GM12878 (cell line): ENCODE results near the gene FBXL22. TPM values are rescaled to one million over a fixed set of nuclear protein-coding genes. Genes with fewer than 3 reads are reported as not detected.

Experiments
- ATAC-seq: fragments of 200-7000 bp; cut with Tn5 transposase; 3 replicates; pipeline ENCODE4 v1.9.1; 2020; ENCODE audit warnings: mild to moderate bottlenecking, moderate library complexity
- BruUV-seq: library from RNA; stranded (reverse); fragments of 400-500 nt; replicated peaks from 2 replicates; lab custom pipeline; 2021; lab: Mats Ljungman, UMichigan
- CTCF ChIA-PET: fragments of 300-600 bp; sonication (Branson Sonifier 250); formaldehyde crosslinking; extraction: SDS; loops from one replicate; lab custom pipeline; 2021; ENCODE audit warnings: inconsistent platforms; lab: Yijun Ruan, JAX
- POLR2A ChIA-PET: fragments of 350-600 bp; formaldehyde crosslinking; extraction: SDS; loops from one replicate; lab custom pipeline; 2021; ENCODE audit warnings: inconsistent platforms; lab: Charles Lee
- RAD21 ChIA-PET: fragments of 300-600 bp; sonication (Branson Sonifier 250); formaldehyde crosslinking; loops from one replicate; lab custom pipeline; 2023; ENCODE audit warnings: antibody characterized with exemption; ENCODE audit not compliant: unreplicated experiment; lab: Charles Lee
- SMC1A ChIA-PET: fragments of 300-600 bp; sonication (Branson Sonifier 250); formaldehyde crosslinking; loops from one replicate; lab custom pipeline; 2023; ENCODE audit not compliant: unreplicated experiment, uncharacterized antibody; lab: Charles Lee
- DNase-seq: peaks from one replicate; pipeline ENCODE4 v3.0.0-alpha.2; 2011; ENCODE audit warnings: low read depth, low spot score
- FAIRE-seq: peaks from 3 replicates; lab custom pipeline; 2011; peaks lifted over from hg19 to GRCh38; lab: Jason Lieb, UNC
- H2AFZ ChIP-seq: 2 replicates; pipeline ENCODE4 v1.6.0; 2011; ENCODE audit warnings: low read depth, low read length, control low read depth; ENCODE audit not compliant: control insufficient read depth
- H3K27ac ChIP-seq: 2 replicates; pipeline ENCODE4 v1.5.1; 2011; ENCODE audit warnings: control low read depth; ENCODE audit not compliant: control insufficient read depth, insufficient read depth
- H3K27me3 ChIP-seq, 2 experiments: replicated peaks in 1 of 2; 2 replicates each; pipeline versions ENCODE4 v1.6.0 to v1.6.1; 2011; ENCODE audit warnings: low read length in 1 of 2; ENCODE audit not compliant: control insufficient read depth in 2 of 2, insufficient read depth in 2 of 2
- H3K36me3 ChIP-seq, 2 experiments: 2 replicates each; pipeline ENCODE4 v1.5.1; 2011; ENCODE audit warnings: low read length in 1 of 2; ENCODE audit not compliant: control insufficient read depth in 2 of 2, insufficient read depth in 2 of 2
- H3K4me1 ChIP-seq: 2 replicates; pipeline ENCODE4 v1.6.1; 2011; ENCODE audit warnings: mild to moderate bottlenecking, low read length, moderate library complexity, mixed read lengths; ENCODE audit not compliant: control insufficient read depth, insufficient read depth
- H3K4me2 ChIP-seq: 2 replicates; pipeline ENCODE4 v1.6.0; 2011; ENCODE audit warnings: control low read depth; ENCODE audit not compliant: control insufficient read depth, insufficient read depth
- H3K4me3 ChIP-seq: fragments of 200-600 bp; sonication (generic); 2 replicates; pipeline ENCODE4 v1.5.1; 2016
- H3K79me2 ChIP-seq: 2 replicates; pipeline ENCODE4 v1.6.0; 2011; ENCODE audit warnings: low read length; ENCODE audit not compliant: control insufficient read depth, insufficient read depth
- H3K9ac ChIP-seq: 2 replicates; pipeline ENCODE4 v1.8.0; 2011; ENCODE audit warnings: low read length, control low read depth, mixed read lengths; ENCODE audit not compliant: control insufficient read depth, insufficient read depth
- H3K9me3 ChIP-seq: replicated peaks from 3 replicates; pipeline ENCODE4 v1.5.1; 2011; ENCODE audit warnings: mild to moderate bottlenecking, low read length; ENCODE audit not compliant: control insufficient read depth, insufficient read depth
- H4K20me1 ChIP-seq: 2 replicates; pipeline ENCODE4 v1.6.0; 2011; ENCODE audit not compliant: control insufficient read depth, insufficient read depth
- CEBPZ ChIP-seq: fragments of 150-350 bp; IDR thresholded peaks from 2 replicates; pipeline ENCODE4 v1.6.1; 2016; ENCODE audit warnings: low read depth, low read length
- FOS ChIP-seq: IDR thresholded peaks from 3 replicates; pipeline ENCODE4 v1.6.1; 2011; ENCODE audit warnings: borderline replicate concordance; ENCODE audit not compliant: insufficient read length; ENCODE audit errors: extremely low read depth
- FOXK2 ChIP-seq: fragments of 450-650 bp; IDR thresholded peaks from 2 replicates; pipeline ENCODE4 v1.6.1; 2017; ENCODE audit warnings: mild to moderate bottlenecking, moderate library complexity
- GABPA ChIP-seq: IDR thresholded peaks from 2 replicates; pipeline ENCODE4 v1.6.1; 2014; ENCODE audit warnings: antibody characterized with exemption, low read depth, mild to moderate bottlenecking, inconsistent platforms
- JUND ChIP-seq: IDR thresholded peaks from 2 replicates; pipeline ENCODE4 v1.6.1; 2012; ENCODE audit warnings: low read depth, mild to moderate bottlenecking, low read length, improper control_type of control experiment, moderate library complexity
- MEF2A ChIP-seq: IDR thresholded peaks from 2 replicates; pipeline ENCODE4 v1.6.1; 2011; ENCODE audit warnings: low read depth, mild to moderate bottlenecking, low read length, moderate library complexity; ENCODE audit not compliant: insufficient read depth
- RELA ChIP-seq: fragments of 450-650 bp; IDR thresholded peaks from 2 replicates; pipeline ENCODE4 v1.8.0; 2014; ENCODE audit warnings: borderline replicate concordance; ENCODE audit not compliant: partially characterized antibody
- SIN3A ChIP-seq: IDR thresholded peaks from 2 replicates; pipeline ENCODE4 v1.6.1; 2012; ENCODE audit warnings: low read depth, low read length, improper control_type of control experiment
- SMC3 ChIP-seq: IDR thresholded peaks from 2 replicates; pipeline ENCODE4 v1.6.1; 2011; ENCODE audit warnings: low read length, improper control_type of control experiment, borderline replicate concordance
- TCF3 ChIP-seq: IDR thresholded peaks from 2 replicates; pipeline ENCODE4 v1.6.1; 2012; ENCODE audit warnings: low read depth, mild to moderate bottlenecking, low read length, borderline replicate concordance; ENCODE audit not compliant: insufficient read depth
- whole genome bisulfite sequencing: methylation state at CpG from one replicate; pipeline ENCODE4 v1.1.6; 2016; ENCODE audit warnings: low lambda C conversion rate; ENCODE audit not compliant: insufficient replicate concordance, insufficient coverage; ENCODE audit errors: missing lambda C conversion rate; 5-methylcytosine and 5-hydroxymethylcytosine counted together
- in situ Hi-C: fragments of 300-500 bp; cut with MboI; formaldehyde crosslinking; loops from 9 replicates; pipeline ENCODE4 v1.14.3; 2018; ENCODE audit warnings: mixed read lengths
- intact Hi-C: fragments of 100-400 bp; cut with micrococcal nuclease; formaldehyde crosslinking; loops from one replicate; pipeline ENCODE4 v1.14.2; 2022; ENCODE audit not compliant: unreplicated experiment
- polyA plus RNA-seq, 11 experiments: library from polyadenylated mRNA; depleted of rRNA in 4 of 11; unstranded in 6 of 11; stranded (reverse) in 5 of 11; fragments of >200 nt; fragmentation: Nextera tagmentation in 4 of 11; fragmentation: Illumina TruSeq in 1 of 11; extraction: Ambion mirVana in 4 of 11; extraction: Trizol in 1 of 11; gene quantifications; 1 replicate in 1 of 11; 2 replicates in 10 of 11; pipeline versions ENCODE4 v1.2.1 to v1.2.3, GENCODE V29; 2011 to 2016; ENCODE audit warnings: inconsistent platforms in 2 of 11, missing spikeins in 2 of 11, low read depth in 1 of 11
- total RNA-seq, 4 experiments: library from RNA; depleted of rRNA in 3 of 4; stranded (reverse); fragments of >200 nt in 3 of 4; fragmentation: Illumina TruSeq in 1 of 4; extraction: Trizol in 1 of 4; gene quantifications; 2 replicates each; pipeline versions ENCODE4 v1.2.1 to v1.2.3, GENCODE V29; 2013 to 2021
- TF ChIP-seq, protein P1 (sequence below): fragments of 450-650 bp; IDR thresholded peaks from 2 replicates; pipeline ENCODE4 v1.6.1; 2014; ENCODE audit warnings: mild to moderate bottlenecking
- TF ChIP-seq, protein P2 (sequence below): fragments of 450-650 bp; IDR thresholded peaks from 2 replicates; pipeline ENCODE4 v1.6.1; 2017; ENCODE audit warnings: mild to moderate bottlenecking, moderate library complexity

The FBXL22 gene
- total and polyA plus RNA-seq, 10 of the 15 experiments (the other 5 are each of a cell fraction or from before 2014, with no cell fraction given): 0.05 to 2.6 (median 0.52) TPM

DNA sequence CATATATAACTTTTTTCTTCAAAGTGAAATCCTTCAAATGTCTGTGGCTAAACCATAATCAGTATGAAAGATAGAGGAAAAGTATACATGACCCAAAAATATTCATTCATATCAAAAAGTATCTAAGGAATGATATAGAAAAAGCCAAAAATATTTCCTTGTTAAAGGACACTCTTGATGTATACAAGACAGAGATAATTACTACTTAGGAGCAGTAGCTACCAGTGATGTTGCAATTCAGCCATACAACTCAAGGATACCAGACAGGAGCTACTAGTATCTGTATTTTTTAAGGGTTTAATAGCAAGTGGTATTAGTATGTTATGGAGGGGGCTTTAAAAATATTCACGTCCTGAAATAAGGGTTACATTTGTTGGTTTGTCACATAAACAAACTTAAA is 37.0 kb downstream of the FBXL22 start (continued):
- TF ChIP-seq GABPA (no peak), TCF3 (no peak), RELA (no peak), FOXK2 (no peak), JUND (no peak), FOS (no peak)

DNA sequence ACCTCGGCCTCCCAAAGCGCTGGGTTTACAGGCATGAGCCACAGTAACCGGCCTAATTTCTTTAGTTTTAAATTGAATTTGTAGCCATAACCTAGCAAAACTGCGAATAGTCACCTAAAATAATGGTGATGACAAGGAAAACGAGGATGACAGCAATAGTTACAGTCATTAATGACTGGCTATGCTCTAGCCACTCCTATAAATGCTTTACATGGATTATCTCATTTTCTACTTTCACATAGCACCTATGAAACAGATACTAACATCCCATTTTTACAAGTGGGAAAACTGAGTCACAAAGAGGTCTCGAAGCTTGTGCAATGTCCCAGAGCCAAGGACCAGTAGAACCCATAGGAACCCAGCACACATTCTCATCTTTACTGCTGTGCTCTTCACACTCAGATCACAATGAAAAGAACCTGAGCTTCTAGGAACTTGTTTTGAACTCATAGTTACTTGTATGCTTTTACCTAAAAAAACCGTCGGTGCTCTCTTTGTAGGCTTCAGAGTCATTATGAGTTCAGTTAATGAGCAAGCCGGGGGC is 39.4 kb downstream of the FBXL22 start:
- no peaks in the 10 kb centered on the region for H3K79me2 ChIP-seq
- H3K27ac ChIP-seq: no peak overlapping the region
- FAIRE-seq (no peak), ATAC-seq (no peak), DNase-seq (no peak)
- TSS peak; percentile 8 for BruUV-seq
- WGBS: 99% methylated on average over 9 of the region's 9 CpGs
- intact Hi-C loops: no loop called here
- ChIA-PET POLR2A (interaction anchor here (1.0 kb wide), 1 partner anchor 10 kb away, joined by 3 read pairs; no protein-coding TSS in a partner anchor), CTCF (no interaction called here), SMC1A (interaction anchor here (1.0 to 1.7 kb wide), 2 partner anchors 10 to 17 kb away, joined by 4 to 7 read pairs; no protein-coding TSS in a partner anchor), RAD21 (no interaction called here)
- no peak overlapping the region for H3K9ac ChIP-seq
- H3K4me3 ChIP-seq: no peak overlapping the region
- no peaks in the 10 kb centered on the region for H3K27me3 ChIP-seq
- H3K36me3 ChIP-seq: peaks cover 11 to 47% of the 10 kb centered on the region in 2 experiments
- H3K4me2 ChIP-seq: no peak overlapping the region
- no peaks in the 10 kb centered on the region for H3K4me1 ChIP-seq
- no peak overlapping the region for H2AFZ ChIP-seq
- TF ChIP-seq, protein P1, sequence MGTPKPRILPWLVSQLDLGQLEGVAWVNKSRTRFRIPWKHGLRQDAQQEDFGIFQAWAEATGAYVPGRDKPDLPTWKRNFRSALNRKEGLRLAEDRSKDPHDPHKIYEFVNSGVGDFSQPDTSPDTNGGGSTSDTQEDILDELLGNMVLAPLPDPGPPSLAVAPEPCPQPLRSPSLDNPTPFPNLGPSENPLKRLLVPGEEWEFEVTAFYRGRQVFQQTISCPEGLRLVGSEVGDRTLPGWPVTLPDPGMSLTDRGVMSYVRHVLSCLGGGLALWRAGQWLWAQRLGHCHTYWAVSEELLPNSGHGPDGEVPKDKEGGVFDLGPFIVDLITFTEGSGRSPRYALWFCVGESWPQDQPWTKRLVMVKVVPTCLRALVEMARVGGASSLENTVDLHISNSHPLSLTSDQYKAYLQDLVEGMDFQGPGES: no peak
- TF ChIP-seq SIN3A: no peak
- TF ChIP-seq, protein P2, sequence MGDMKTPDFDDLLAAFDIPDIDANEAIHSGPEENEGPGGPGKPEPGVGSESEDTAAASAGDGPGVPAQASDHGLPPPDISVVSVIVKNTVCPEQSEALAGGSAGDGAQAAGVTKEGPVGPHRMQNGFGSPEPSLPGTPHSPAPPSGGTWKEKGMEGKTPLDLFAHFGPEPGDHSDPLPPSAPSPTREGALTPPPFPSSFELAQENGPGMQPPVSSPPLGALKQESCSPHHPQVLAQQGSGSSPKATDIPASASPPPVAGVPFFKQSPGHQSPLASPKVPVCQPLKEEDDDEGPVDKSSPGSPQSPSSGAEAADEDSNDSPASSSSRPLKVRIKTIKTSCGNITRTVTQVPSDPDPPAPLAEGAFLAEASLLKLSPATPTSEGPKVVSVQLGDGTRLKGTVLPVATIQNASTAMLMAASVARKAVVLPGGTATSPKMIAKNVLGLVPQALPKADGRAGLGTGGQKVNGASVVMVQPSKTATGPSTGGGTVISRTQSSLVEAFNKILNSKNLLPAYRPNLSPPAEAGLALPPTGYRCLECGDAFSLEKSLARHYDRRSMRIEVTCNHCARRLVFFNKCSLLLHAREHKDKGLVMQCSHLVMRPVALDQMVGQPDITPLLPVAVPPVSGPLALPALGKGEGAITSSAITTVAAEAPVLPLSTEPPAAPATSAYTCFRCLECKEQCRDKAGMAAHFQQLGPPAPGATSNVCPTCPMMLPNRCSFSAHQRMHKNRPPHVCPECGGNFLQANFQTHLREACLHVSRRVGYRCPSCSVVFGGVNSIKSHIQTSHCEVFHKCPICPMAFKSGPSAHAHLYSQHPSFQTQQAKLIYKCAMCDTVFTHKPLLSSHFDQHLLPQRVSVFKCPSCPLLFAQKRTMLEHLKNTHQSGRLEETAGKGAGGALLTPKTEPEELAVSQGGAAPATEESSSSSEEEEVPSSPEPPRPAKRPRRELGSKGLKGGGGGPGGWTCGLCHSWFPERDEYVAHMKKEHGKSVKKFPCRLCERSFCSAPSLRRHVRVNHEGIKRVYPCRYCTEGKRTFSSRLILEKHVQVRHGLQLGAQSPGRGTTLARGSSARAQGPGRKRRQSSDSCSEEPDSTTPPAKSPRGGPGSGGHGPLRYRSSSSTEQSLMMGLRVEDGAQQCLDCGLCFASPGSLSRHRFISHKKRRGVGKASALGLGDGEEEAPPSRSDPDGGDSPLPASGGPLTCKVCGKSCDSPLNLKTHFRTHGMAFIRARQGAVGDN: no peak
- TF ChIP-seq MEF2A: no peak
- TF ChIP-seq CEBPZ: no peak
- no peak for TF ChIP-seq SMC3
- H4K20me1 ChIP-seq: no peaks in the 10 kb centered on the region
- in situ Hi-C loops: no loop called here
- H3K9me3 ChIP-seq: no peaks in the 10 kb centered on the region
